NCI-H2107 treated with DMSO at 0.1 percent for 48 hours (cell line): ENCODE data around the gene GAGE12C.
"Not testable (repeated sequence)": the region's sequence is repeated elsewhere in the genome, so short reads cannot be mapped to it uniquely, and the experiment has no call there.

ENCODE experiments used
- DNase-seq: peaks from one replicate; lab custom pipeline; 2025; ENCODE audit not compliant: unreplicated experiment; lab: John Stamatoyannopoulos, UW

The GAGE12C gene, protein sequence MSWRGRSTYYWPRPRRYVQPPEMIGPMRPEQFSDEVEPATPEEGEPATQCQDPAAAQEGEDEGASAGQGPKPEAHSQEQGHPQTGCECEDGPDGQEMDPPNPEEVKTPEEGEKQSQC

GRCh38 chrX:49531877-49532276 is at the start of gene GAGE12C:
TSS of gene GAGE12C (plus strand) at chrX:49532177. CDS start at chrX:49533332, 1,155 bp downstream.
- DNase-seq = not testable (repeated sequence)

GRCh38 chrX:49541433-49541832 is 9.5 kb downstream of the GAGE12C start, which contains the start of gene GAGE12D:
TSS of gene GAGE12D (plus strand) at chrX:49541733. CDS start at chrX:49542888, 1,155 bp downstream.
- not testable (repeated sequence) for DNase-seq

DNA sequence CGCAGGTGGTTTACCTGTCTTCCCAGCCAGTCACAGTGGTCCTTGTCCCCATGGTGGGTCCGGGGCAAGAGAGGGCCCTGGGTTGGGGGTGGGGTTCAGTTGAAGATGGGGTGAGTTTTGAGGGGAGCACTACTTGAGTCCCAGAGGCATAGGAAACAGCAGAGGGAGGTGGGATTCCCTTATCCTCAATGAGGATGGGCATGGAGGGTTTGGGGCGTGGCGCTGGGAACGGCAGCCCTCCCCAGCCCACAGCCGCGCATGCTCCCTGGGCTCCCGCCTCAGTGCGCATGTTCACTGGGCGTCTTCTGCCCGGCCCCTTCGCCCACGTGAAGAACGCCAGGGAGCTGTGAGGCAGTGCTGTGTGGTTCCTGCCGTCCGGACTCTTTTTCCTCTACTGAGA is 19.0 kb downstream of the GAGE12C start, which contains the start of gene GAGE12E:
TSS of gene GAGE12E (plus strand) at position 301 of the 400 bp plus-strand sequence. CDS start 1,155 bp downstream, outside the sequence.
- not testable (repeated sequence) for DNase-seq

- DNase-seq = not testable (repeated sequence)
Measured at GRCh38 chrX:49560542-49560941, 28.6 kb downstream of the GAGE12C start, which contains the start of gene GAGE12F. TSS of gene GAGE12F (plus strand) at chrX:49560842. CDS start at chrX:49561997, 1,155 bp downstream.

DNA sequence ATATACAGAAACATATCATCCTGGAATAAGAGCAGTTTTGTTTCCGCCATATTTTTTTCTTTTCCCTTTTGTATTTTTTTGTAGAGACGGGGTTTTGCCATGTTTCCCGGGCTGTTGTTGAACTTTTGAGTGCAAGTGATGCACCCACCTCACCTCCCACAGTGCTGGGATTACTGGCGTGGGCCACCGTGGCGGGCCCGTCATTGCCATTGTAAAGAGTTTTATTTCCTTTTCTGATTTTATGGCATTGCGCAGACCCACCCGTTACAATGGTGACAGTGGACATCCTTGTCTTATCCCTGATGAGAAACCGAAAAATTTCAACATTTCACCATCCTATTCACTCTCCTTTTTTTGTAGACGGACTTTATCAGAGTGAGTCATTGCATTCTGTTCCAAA is 36.8 kb downstream of the GAGE12C start:
- DNase-seq = not testable (repeated sequence)

DNA sequence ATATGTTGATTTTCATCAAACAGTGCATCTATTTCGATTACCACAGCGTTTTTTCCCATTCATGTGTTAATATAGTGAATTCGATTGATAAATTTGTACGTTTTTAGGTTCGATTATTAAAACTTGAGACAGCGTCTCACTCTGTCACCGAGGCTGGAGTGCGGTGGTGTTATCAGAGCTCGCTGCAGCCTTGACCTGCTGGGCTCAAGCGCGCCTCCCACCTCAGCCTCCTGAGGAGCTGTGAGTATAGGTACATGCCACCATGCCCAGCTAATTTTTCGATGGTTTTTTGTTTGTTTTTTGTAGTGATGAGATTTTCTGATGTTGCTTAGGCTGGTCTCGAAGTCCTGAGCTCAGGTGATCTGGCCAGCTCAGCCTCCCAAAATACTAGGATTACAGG is 37.2 kb downstream of the GAGE12C start:
- not testable (repeated sequence) for DNase-seq

GRCh38 chrX:49570100-49570499 is 38.1 kb downstream of the GAGE12C start, which contains the start of gene GAGE12G:
TSS of gene GAGE12G (plus strand) at chrX:49570400. CDS start at chrX:49571555, 1,155 bp downstream.
- DNase-seq = not testable (repeated sequence)

- not testable (repeated sequence) for DNase-seq
Measured at GRCh38 chrX:49579649-49580048, 47.7 kb downstream of the GAGE12C start, which contains the start of gene GAGE12H. TSS of gene GAGE12H (plus strand) at chrX:49579949. CDS start at chrX:49581104, 1,155 bp downstream.
